ENCODE results near the gene SYT4. TPM values are rescaled to one million over a fixed set of nuclear protein-coding genes. Genes with fewer than 3 reads are reported as not detected.
"Not testable (repeated sequence)": the region's sequence is repeated elsewhere in the genome, so short reads cannot be mapped to it uniquely, and the experiment has no call there.

SYT4 gene
- total RNA-seq, result not detected
- long read RNA-seq, result 0 reads

- DNase-seq (ENCODE audit: low spot score), result peak; percentile 74
- intact Hi-C loops (cut with DNase I), result loop anchor here (10.0 kb wide), 1 partner anchor 982 kb away; no protein-coding TSS in a partner anchor
Observed at GRCh38 chr18:43277164-43277600, at the start of gene SYT4. SYT4 (minus strand) TSS chr18:43277490; CDS start chr18:43277281, 209 bp downstream.

GRCh38 chr18:43322132-43322531, 44.8 kb upstream of the SYT4 start:
- intact Hi-C loops (cut with DNase I), result no loop called here
- DNase-seq (ENCODE audit: low spot score), result no peak

GRCh38 chr18:43314941-43315340, 37.7 kb upstream of the SYT4 start:
- no peak for DNase-seq (ENCODE audit: low spot score)
- intact Hi-C loops (cut with DNase I), result no loop called here

GRCh38 chr18:43312891-43313290, 35.6 kb upstream of the SYT4 start:
- DNase-seq (ENCODE audit: low spot score), result no peak
- intact Hi-C loops (cut with DNase I), result no loop called here

GRCh38 chr18:43310239-43310638, 32.9 kb upstream of the SYT4 start:
- DNase-seq (ENCODE audit: low spot score), result no peak
- intact Hi-C loops (cut with DNase I), result no loop called here

- intact Hi-C loops (cut with DNase I), result no loop called here
- no peak for DNase-seq (ENCODE audit: low spot score)
Observed at GRCh38 chr18:43303376-43303775, 26.1 kb upstream of the SYT4 start.

- DNase-seq (ENCODE audit: low spot score); intact Hi-C loops (cut with DNase I): not testable (repeated sequence)
Observed at GRCh38 chr18:43286187-43286586, 8.9 kb upstream of the SYT4 start.

- no peak for DNase-seq (ENCODE audit: low spot score)
- intact Hi-C loops (cut with DNase I), result no loop called here
Observed at GRCh38 chr18:43283299-43283698, 6.0 kb upstream of the SYT4 start.

- DNase-seq (ENCODE audit: low spot score), result no peak
- intact Hi-C loops (cut with DNase I), result loop anchor here (10.0 kb wide), 1 partner anchor 984 kb away; no protein-coding TSS in a partner anchor
Observed at GRCh38 chr18:43279015-43279744, 1.9 kb upstream of the SYT4 start.

- no peak for DNase-seq (ENCODE audit: low spot score)
- intact Hi-C loops (cut with DNase I), result loop anchor here (10.0 kb wide), 1 partner anchor 984 kb away; no protein-coding TSS in a partner anchor
Observed at GRCh38 chr18:43278355-43278754, 1.1 kb upstream of the SYT4 start.

GRCh38 chr18:43276491-43276890, 799 bp downstream of the SYT4 start:
- DNase-seq (ENCODE audit: low spot score), result no peak
- intact Hi-C loops (cut with DNase I), result loop anchor here (10.0 kb wide), 1 partner anchor 982 kb away; no protein-coding TSS in a partner anchor

- intact Hi-C loops (cut with DNase I), result loop anchor here (10.0 kb wide), 1 partner anchor 981 kb away; no protein-coding TSS in a partner anchor
- DNase-seq (ENCODE audit: low spot score), result no peak
Observed at GRCh38 chr18:43275546-43275945, 1.7 kb downstream of the SYT4 start.

GRCh38 chr18:43274526-43274925, 2.8 kb downstream of the SYT4 start:
- intact Hi-C loops (cut with DNase I), result loop anchor here (5.0 to 10.0 kb wide), 2 partner anchors 980 to 1157 kb away; no protein-coding TSS in a partner anchor
- DNase-seq (ENCODE audit: low spot score), result no peak

GRCh38 chr18:43271593-43272432, 5.5 kb downstream of the SYT4 start:
- intact Hi-C loops (cut with DNase I), result loop anchor here (5.0 to 10.0 kb wide), 2 partner anchors 977 to 1155 kb away; no protein-coding TSS in a partner anchor
- no peak for DNase-seq (ENCODE audit: low spot score)

GRCh38 chr18:43267818-43268217, 9.5 kb downstream of the SYT4 start:
- DNase-seq (ENCODE audit: low spot score), result no peak
- intact Hi-C loops (cut with DNase I), result no loop called here

GRCh38 chr18:43265465-43265864, 11.8 kb downstream of the SYT4 start:
- no peak for DNase-seq (ENCODE audit: low spot score)
- intact Hi-C loops (cut with DNase I), result no loop called here

GRCh38 chr18:43248610-43249249, 28.6 kb downstream of the SYT4 start:
- intact Hi-C loops (cut with DNase I), result no loop called here
- no peak for DNase-seq (ENCODE audit: low spot score)

GRCh38 chr18:43247944-43248343, 29.3 kb downstream of the SYT4 start:
- no peak for DNase-seq (ENCODE audit: low spot score)
- intact Hi-C loops (cut with DNase I), result no loop called here

GRCh38 chr18:43238429-43238828, 38.9 kb downstream of the SYT4 start:
- intact Hi-C loops (cut with DNase I), result no loop called here

GRCh38 chr18:43236921-43237320, 40.4 kb downstream of the SYT4 start:
- DNase-seq (ENCODE audit: low spot score), result no peak
- intact Hi-C loops (cut with DNase I), result no loop called here

More at GRCh38 chr18:43238429-43238828, 38.9 kb downstream of the SYT4 start:
- DNase-seq (ENCODE audit: low spot score), result no peak

All from cardiac septum (tissue), 1 donor.